Measurements from ENCODE around the gene RXRA.

The RXRA gene

DNA sequence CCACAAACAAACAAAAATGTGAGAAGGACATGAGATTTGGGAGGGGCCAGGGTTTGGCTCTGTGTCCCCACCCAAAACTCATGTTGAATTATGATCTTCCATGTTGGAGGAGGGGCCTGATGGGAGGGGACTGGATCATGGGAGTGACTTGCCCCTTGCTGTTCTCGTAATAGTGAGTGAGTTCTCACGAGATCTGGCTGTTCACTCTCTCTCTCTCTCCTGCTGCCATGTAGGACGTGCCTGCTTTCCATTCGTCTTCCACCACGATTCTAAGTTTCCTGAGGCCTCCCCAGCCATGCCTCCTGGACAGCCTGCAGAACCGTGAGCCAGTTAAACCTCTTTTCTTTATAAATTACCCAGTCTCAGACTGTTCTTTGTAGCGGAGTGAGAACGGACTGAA is 118.7 kb downstream of the RXRA start:
- no peak overlapping the region for H4K91ac ChIP-seq (ENCODE audit: low read length)
- WGBS: 84% methylated on average over 8 of the region's 8 CpGs
- H4K8ac ChIP-seq (ENCODE audit: low read length): no peak overlapping the region
- H2BK12ac ChIP-seq (ENCODE audit: low read length in 2 of 2): no peak overlapping the region
- H2BK5ac ChIP-seq (ENCODE audit: low read depth, low read length, poor library complexity, severe bottlenecking): no peak overlapping the region
- peaks cover 0 to 2% of the 10 kb centered on the region in 2 experiments for H3K36me3 ChIP-seq (ENCODE audit: control insufficient read depth in 1 of 2, insufficient read depth in 2 of 2, low read depth in 1 of 2, low read length in 2 of 2)
- H2BK120ac ChIP-seq (ENCODE audit: low read depth, low read length): no peak overlapping the region
- H3K4ac ChIP-seq (ENCODE audit: low read depth in 1 of 2, low read length in 2 of 2): no peak overlapping the region
- H2AK5ac ChIP-seq (ENCODE audit: low read length, severe bottlenecking): no peak overlapping the region
- no peak overlapping the region for H3K23ac ChIP-seq (ENCODE audit: low read length in 2 of 2)
- H3K4me3 ChIP-seq (ENCODE audit: insufficient read depth in 1 of 2, low read depth in 1 of 2, low read length in 2 of 2): no peak overlapping the region
- no peak overlapping the region for H3K14ac ChIP-seq (ENCODE audit: low read length in 2 of 2)
- H3K79me1 ChIP-seq (replicated peaks; ENCODE audit: low read length, poor library complexity, severe bottlenecking): no peaks in the 10 kb centered on the region
- no peak overlapping the region for H2AFZ ChIP-seq (ENCODE audit: low read depth, low read length)
- H3K4me1 ChIP-seq (ENCODE audit: control insufficient read depth, insufficient read depth, low read depth, low read length): peaks cover 34% of the 10 kb centered on the region
- H3K9ac ChIP-seq (ENCODE audit: low read length): no peak overlapping the region
- H3K27ac ChIP-seq (ENCODE audit: low read length, poor library complexity, severe bottlenecking): no peak overlapping the region
- no peak overlapping the region for H3K18ac ChIP-seq (ENCODE audit: low read depth in 1 of 2, low read length in 2 of 2)
- DNase-seq: no peak
- H3K4me2 ChIP-seq (ENCODE audit: low read length, poor library complexity, severe bottlenecking): no peak overlapping the region
- H3K9me3 ChIP-seq (ENCODE audit: control insufficient read depth, low read length): peaks cover 14% of the 10 kb centered on the region
- peaks cover 0 to 32% of the 10 kb centered on the region in 2 experiments for H3K27me3 ChIP-seq (ENCODE audit: control insufficient read depth in 1 of 2, insufficient read depth in 1 of 2, low read length in 2 of 2)
- no peak overlapping the region for H2BK15ac ChIP-seq (ENCODE audit: low read depth, poor library complexity, severe bottlenecking)

DNA sequence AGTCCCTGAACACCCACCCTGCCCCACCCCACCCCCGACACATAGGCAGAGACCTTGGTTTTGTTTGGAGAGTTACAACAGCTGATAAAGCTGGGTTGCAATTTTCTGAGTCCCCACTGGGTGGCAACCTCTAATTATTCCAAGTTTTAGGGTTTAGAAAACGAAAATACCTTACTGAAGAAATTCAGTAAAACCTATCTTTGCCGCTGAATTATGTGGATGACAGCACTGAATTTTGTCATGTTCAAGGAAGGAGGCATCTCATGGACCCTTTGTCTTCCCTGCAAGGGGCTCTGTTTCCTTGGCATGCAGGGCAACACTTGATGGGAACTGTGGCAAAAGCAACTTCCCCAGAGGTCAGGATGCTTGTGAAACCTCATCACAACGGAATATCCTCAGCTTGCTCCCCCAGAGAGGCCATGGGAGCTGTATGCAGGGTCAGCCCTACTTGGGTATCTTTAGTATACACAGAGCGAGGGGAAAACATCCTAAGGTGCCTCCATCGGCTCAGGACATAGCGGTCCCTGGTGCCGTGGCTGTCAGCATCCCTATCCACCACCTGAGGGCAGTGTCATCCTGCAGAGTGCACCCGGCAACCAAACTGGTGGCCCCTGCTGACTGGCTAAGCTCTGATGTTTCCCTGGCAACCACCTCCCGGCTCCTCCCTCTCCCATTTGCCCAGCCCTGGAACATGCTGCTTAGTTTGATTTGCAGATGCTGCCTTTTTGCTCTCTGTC is 123.1 kb downstream of the RXRA start:
- peaks cover 0 to 10% of the 10 kb centered on the region in 2 experiments for H3K27me3 ChIP-seq (ENCODE audit: control insufficient read depth in 1 of 2, insufficient read depth in 1 of 2, low read length in 2 of 2)
- H4K8ac ChIP-seq (ENCODE audit: low read length): no peak overlapping the region
- H3K9me3 ChIP-seq (ENCODE audit: control insufficient read depth, low read length): peaks cover 14% of the 10 kb centered on the region
- no peak overlapping the region for H3K27ac ChIP-seq (ENCODE audit: low read length, poor library complexity, severe bottlenecking)
- H2AFZ ChIP-seq (ENCODE audit: low read depth, low read length): no peak overlapping the region
- peak overlapping the region in 1 of 2 experiments; percentile 32 for H3K4me3 ChIP-seq (ENCODE audit: insufficient read depth in 1 of 2, low read depth in 1 of 2, low read length in 2 of 2)
- no peaks in the 10 kb centered on the region for H3K36me3 ChIP-seq (ENCODE audit: control insufficient read depth in 1 of 2, insufficient read depth in 2 of 2, low read depth in 1 of 2, low read length in 2 of 2)
- peak overlapping the region; percentile 50 to 85 for H2BK12ac ChIP-seq (ENCODE audit: low read length in 2 of 2)
- H3K14ac ChIP-seq (ENCODE audit: low read length in 2 of 2): no peak overlapping the region
- 3% methylated on average over 8 of the region's 10 CpGs for WGBS
- no peak overlapping the region for H2AK5ac ChIP-seq (ENCODE audit: low read length, severe bottlenecking)
- no peak overlapping the region for H2BK120ac ChIP-seq (ENCODE audit: low read depth, low read length)
- no peak overlapping the region for H3K23ac ChIP-seq (ENCODE audit: low read length in 2 of 2)
- H3K79me1 ChIP-seq (replicated peaks; ENCODE audit: low read length, poor library complexity, severe bottlenecking): no peaks in the 10 kb centered on the region
- H4K91ac ChIP-seq (ENCODE audit: low read length): no peak overlapping the region
- H3K9ac ChIP-seq (ENCODE audit: low read length): no peak overlapping the region
- H3K4me1 ChIP-seq (ENCODE audit: control insufficient read depth, insufficient read depth, low read depth, low read length): peaks cover 8% of the 10 kb centered on the region
- no peak overlapping the region for H2BK5ac ChIP-seq (ENCODE audit: low read depth, low read length, poor library complexity, severe bottlenecking)
- DNase-seq: peak; percentile 95
- no peak overlapping the region for H3K18ac ChIP-seq (ENCODE audit: low read depth in 1 of 2, low read length in 2 of 2)
- H3K4ac ChIP-seq (ENCODE audit: low read depth in 1 of 2, low read length in 2 of 2): no peak overlapping the region
- H2BK15ac ChIP-seq (ENCODE audit: low read depth, poor library complexity, severe bottlenecking): no peak overlapping the region
- no peak overlapping the region for H3K4me2 ChIP-seq (ENCODE audit: low read length, poor library complexity, severe bottlenecking)

DNA sequence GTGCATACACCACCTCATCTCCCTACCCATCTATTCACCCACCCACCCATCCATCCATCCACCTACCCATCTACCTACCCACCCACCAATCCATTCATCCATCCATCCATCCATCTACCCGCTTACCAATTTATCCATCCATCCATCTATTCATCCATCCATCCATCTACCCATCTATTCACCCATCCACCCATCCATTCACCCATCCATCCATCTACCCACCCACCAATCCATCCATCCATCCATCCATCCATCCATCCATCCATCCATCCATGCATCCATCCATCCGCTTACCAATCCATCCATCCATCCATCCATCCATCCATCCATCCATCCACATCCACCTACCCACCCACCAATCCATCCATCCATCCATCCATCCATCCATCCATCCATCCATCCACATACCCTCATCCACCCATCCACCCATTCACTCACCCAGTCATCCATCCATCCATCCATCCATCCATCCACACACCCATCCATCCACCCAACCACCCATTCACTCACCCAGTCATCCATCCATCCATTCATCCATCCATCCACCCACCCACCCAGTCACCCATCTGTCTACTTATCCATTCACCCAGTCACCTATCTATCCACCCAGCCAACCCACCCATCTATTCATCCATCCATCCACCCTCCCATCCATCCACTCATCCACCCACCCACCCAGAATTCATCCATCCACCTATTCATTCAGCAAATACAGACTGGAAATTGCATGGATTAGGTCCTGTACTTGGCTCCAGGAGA is 125.6 kb downstream of the RXRA start:
- Histone ChIP-seq H4K91ac (ENCODE audit: low read length) (no peak overlapping the region), H3K27me3 (ENCODE audit: control insufficient read depth in 1 of 2, insufficient read depth in 1 of 2, low read length in 2 of 2) (peaks cover 0 to 4% of the 10 kb centered on the region in 2 experiments)
- DNase-seq: no peak

DNA sequence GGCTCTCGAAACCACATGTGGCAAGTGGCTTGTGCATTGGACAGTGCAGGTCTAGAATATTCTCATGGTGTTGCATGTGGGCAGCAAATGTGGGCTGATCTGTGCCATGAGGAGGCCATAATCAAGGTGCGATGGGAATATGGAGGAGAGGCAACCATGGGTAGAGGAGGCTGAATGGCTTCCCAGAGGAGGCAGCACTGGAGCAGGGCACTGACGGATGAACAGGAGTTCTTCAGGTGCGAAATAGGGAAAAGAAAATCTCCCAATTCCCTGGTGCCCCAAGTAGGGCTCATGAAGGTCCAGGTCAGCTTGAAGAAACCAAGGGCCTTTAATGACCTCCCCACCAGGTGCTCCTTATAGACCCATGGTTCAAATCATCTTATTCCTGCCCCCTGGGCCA is 126.5 kb downstream of the RXRA start:
- Histone ChIP-seq H3K36me3 (ENCODE audit: control insufficient read depth in 1 of 2, insufficient read depth in 2 of 2, low read depth in 1 of 2, low read length in 2 of 2) (no peaks in the 10 kb centered on the region), H3K4me2 (ENCODE audit: low read length, poor library complexity, severe bottlenecking) (no peak overlapping the region), H3K18ac (ENCODE audit: low read depth in 1 of 2, low read length in 2 of 2) (no peak overlapping the region), H3K4me1 (ENCODE audit: control insufficient read depth, insufficient read depth, low read depth, low read length) (peaks cover 33% of the 10 kb centered on the region), H2BK12ac (ENCODE audit: low read length in 2 of 2) (peak overlapping the region; percentile 32 to 45), H4K91ac (ENCODE audit: low read length) (no peak overlapping the region), H2AFZ (ENCODE audit: low read depth, low read length) (no peak overlapping the region), H3K9ac (ENCODE audit: low read length) (no peak overlapping the region), H3K4me3 (ENCODE audit: insufficient read depth in 1 of 2, low read depth in 1 of 2, low read length in 2 of 2) (no peak overlapping the region), H3K9me3 (ENCODE audit: control insufficient read depth, low read length) (peaks cover 12% of the 10 kb centered on the region), H2BK120ac (ENCODE audit: low read depth, low read length) (no peak overlapping the region), H2BK15ac (ENCODE audit: low read depth, poor library complexity, severe bottlenecking) (peak overlapping the region; percentile 15), H2BK5ac (ENCODE audit: low read depth, low read length, poor library complexity, severe bottlenecking) (no peak overlapping the region), H3K27ac (ENCODE audit: low read length, poor library complexity, severe bottlenecking) (no peak overlapping the region), H4K8ac (ENCODE audit: low read length) (no peak overlapping the region), H3K14ac (ENCODE audit: low read length in 2 of 2) (no peak overlapping the region), H3K27me3 (ENCODE audit: control insufficient read depth in 1 of 2, insufficient read depth in 1 of 2, low read length in 2 of 2) (no peaks in the 10 kb centered on the region), H3K4ac (ENCODE audit: low read depth in 1 of 2, low read length in 2 of 2) (no peak overlapping the region), H2AK5ac (ENCODE audit: low read length, severe bottlenecking) (no peak overlapping the region), H3K79me1 (replicated peaks; ENCODE audit: low read length, poor library complexity, severe bottlenecking) (no peaks in the 10 kb centered on the region), H3K23ac (ENCODE audit: low read length in 2 of 2) (no peak overlapping the region)
- whole genome bisulfite sequencing: 99% methylated on average over 4 of the region's 4 CpGs
- no peak for DNase-seq

More for the DNA sequence above, 125.6 kb downstream of the RXRA start:
- H3K79me1 ChIP-seq (replicated peaks; ENCODE audit: low read length, poor library complexity, severe bottlenecking): no peaks in the 10 kb centered on the region
- no peak overlapping the region for H2AFZ ChIP-seq (ENCODE audit: low read depth, low read length)
- H4K8ac ChIP-seq (ENCODE audit: low read length): no peak overlapping the region
- no peak overlapping the region for H2AK5ac ChIP-seq (ENCODE audit: low read length, severe bottlenecking)
- H3K9ac ChIP-seq (ENCODE audit: low read length): no peak overlapping the region
- H3K27ac ChIP-seq (ENCODE audit: low read length, poor library complexity, severe bottlenecking): no peak overlapping the region
- H3K4me2 ChIP-seq (ENCODE audit: low read length, poor library complexity, severe bottlenecking): no peak overlapping the region
- no peak overlapping the region for H3K4me3 ChIP-seq (ENCODE audit: insufficient read depth in 1 of 2, low read depth in 1 of 2, low read length in 2 of 2)
- no peak overlapping the region for H3K18ac ChIP-seq (ENCODE audit: low read depth in 1 of 2, low read length in 2 of 2)
- H3K36me3 ChIP-seq (ENCODE audit: control insufficient read depth in 1 of 2, insufficient read depth in 2 of 2, low read depth in 1 of 2, low read length in 2 of 2): no peaks in the 10 kb centered on the region
- H2BK5ac ChIP-seq (ENCODE audit: low read depth, low read length, poor library complexity, severe bottlenecking): no peak overlapping the region
- H2BK120ac ChIP-seq (ENCODE audit: low read depth, low read length): no peak overlapping the region
- no peak overlapping the region for H2BK12ac ChIP-seq (ENCODE audit: low read length in 2 of 2)
- H3K4me1 ChIP-seq (ENCODE audit: control insufficient read depth, insufficient read depth, low read depth, low read length): peaks cover 29% of the 10 kb centered on the region
- H3K14ac ChIP-seq (ENCODE audit: low read length in 2 of 2): no peak overlapping the region
- 97% methylated on average over 2 of the region's 2 CpGs for WGBS
- no peak overlapping the region for H3K4ac ChIP-seq (ENCODE audit: low read depth in 1 of 2, low read length in 2 of 2)
- no peak overlapping the region for H3K23ac ChIP-seq (ENCODE audit: low read length in 2 of 2)
- peaks cover 14% of the 10 kb centered on the region for H3K9me3 ChIP-seq (ENCODE audit: control insufficient read depth, low read length)
- no peak overlapping the region for H2BK15ac ChIP-seq (ENCODE audit: low read depth, poor library complexity, severe bottlenecking)

Data from mesenchymal stem cell (in vitro differentiated cells and primary cell).